NCI-H345 treated with DMSO at 0.1 percent for 48 hours (cell line): ENCODE data around the gene BAIAP3.

Experiments used
- DNase-seq: peaks from one replicate; lab custom pipeline; 2025; ENCODE audit not compliant: unreplicated experiment; lab: John Stamatoyannopoulos, UW

The BAIAP3 gene

GRCh38 chr16:1389762-1390161 is 56.3 kb downstream of the BAIAP3 start:
- no peak for DNase-seq

- DNase-seq: no peak
Observed at GRCh38 chr16:1390239-1390779, 56.9 kb downstream of the BAIAP3 start.

DNA sequence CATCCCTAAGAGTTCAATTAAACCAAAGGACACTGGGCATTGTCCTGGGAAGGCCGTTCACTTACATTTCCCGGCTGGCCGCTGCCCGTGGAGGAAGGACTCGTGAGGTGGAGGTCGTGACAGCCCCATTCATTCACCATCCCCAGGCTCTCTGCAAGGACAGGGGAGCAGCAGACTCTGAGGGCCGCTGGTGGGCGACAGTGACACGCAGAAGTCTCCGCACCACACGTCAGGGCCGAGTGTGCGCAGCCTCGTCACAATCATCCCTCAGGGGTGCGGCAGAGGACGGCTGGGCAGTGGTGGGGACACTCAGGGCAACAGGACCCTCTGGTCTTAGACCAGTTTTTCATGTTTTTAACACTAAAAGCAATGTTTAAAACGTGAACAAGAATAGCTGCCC is 59.4 kb downstream of the BAIAP3 start:
- no peak for DNase-seq

DNA sequence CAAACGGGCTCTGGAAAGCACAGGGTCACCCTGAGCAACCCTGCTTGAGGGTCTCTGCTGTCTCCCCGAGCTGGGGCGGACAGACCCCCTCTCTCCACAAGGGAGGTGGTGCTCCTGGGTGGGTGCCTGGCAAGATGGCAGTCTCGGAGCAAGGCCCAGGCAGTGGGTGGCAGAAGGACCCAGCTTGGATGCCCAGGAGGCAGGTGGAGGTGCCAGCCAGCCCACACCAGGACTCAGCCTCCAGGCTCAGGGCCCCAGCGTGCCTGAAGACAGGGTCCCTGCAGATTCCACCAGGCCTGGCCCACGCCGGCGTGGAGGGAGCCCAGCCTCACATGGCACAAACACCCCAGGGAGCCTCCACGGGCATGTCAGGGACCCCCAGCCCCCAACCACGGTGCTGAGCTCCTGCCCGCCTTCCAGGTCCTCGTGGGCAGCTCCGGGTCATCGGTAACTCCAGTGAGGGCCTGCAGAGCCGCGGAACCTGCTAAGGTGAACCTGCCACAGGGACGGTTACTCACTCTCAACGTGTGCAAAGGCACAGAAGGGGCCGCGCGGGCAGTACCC is 60.2 kb downstream of the BAIAP3 start:
- DNase-seq: no peak

GRCh38 chr16:1394367-1394951 is 61.0 kb downstream of the BAIAP3 start:
- DNase-seq: no peak

- no peak for DNase-seq
Observed at GRCh38 chr16:1395444-1396031, 62.1 kb downstream of the BAIAP3 start.

DNA sequence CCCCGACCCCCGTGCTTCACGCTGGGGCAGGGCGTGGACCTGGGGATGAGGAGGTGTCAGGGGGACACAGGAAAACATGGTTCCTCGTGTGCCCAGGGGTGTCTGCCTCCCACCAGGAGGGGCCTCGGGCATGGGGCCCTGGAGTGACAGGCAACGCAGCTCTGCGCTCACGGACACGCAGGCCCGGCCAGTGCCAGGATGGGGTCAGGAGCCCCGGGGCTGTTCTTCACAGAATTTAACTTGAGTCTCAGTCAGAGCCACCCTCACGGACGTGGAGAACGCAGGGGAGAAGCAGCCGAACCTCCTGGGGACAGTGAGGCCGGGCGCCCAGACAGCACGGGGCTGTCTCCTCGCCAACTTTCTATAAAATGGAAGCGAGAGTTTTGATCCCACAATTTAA is 64.3 kb downstream of the BAIAP3 start:
- no peak for DNase-seq

DNA sequence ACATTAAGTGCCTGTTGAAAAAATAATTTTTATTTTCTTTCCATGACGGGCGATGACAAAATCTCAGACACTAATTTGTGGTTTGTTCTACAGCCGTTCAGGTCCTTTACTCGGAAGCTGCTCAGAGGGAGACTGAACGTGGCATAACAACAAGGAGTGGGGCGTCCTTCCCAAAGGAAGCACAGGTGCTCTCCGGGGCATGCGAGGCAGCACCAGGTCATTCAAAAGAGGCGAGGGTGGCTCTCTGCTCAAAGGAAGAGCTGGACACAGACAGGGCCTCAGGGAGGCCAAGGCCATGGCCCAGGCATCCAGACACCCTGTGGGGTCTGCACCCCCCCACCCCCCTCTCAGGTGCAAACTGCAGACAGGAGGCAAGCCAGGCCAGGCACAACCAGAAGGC is 64.9 kb downstream of the BAIAP3 start:
- no peak for DNase-seq
